Measurements from ENCODE around the gene TRAF2.

DNA sequence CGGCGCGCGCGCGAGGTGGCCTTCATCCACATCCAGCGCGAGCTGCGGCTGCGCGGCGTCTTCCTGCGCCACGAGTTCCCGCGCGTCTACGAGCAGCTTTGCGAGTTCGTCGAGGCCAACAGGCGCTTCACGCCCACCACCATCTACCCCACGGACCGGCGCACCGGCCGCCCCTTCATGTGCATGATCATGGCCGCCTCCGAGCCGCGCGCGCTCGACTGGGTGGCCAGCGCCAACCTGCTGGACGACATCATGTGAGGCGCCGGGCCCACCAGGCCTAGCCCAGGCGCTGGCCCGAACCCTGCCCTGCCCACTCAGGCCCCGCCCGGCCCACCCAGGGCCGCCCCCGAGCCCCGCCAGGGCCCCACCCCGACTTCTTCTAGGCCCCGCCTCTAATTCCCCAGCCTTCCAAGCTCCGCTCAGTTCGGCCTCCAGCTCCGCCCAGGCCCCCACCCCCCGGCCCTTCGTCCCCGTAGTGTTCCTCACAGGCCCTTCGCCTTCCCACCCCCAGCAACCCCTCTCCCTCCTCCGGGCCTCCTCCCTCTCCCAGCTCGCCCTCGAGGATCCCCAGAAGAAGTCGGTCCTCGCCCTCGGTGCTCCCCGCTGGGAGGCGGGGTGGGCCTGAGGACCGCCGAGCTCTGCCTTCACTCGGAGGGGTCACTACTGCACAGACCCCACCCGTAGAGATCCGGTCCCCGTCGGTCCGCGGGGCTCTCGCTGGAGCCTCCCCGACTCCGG, 39.1 kb upstream of the TRAF2 start:
- TF ChIP-seq, protein P1, sequence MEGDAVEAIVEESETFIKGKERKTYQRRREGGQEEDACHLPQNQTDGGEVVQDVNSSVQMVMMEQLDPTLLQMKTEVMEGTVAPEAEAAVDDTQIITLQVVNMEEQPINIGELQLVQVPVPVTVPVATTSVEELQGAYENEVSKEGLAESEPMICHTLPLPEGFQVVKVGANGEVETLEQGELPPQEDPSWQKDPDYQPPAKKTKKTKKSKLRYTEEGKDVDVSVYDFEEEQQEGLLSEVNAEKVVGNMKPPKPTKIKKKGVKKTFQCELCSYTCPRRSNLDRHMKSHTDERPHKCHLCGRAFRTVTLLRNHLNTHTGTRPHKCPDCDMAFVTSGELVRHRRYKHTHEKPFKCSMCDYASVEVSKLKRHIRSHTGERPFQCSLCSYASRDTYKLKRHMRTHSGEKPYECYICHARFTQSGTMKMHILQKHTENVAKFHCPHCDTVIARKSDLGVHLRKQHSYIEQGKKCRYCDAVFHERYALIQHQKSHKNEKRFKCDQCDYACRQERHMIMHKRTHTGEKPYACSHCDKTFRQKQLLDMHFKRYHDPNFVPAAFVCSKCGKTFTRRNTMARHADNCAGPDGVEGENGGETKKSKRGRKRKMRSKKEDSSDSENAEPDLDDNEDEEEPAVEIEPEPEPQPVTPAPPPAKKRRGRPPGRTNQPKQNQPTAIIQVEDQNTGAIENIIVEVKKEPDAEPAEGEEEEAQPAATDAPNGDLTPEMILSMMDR (conservative IDR thresholded peaks at IDR 0.05; ENCODE audit: low read depth, low read length), result no peak
- no peak for TF ChIP-seq EZH2 (IDR thresholded peaks at IDR 0.05; ENCODE audit: borderline replicate concordance, low read depth, low read length, poor library complexity, severe bottlenecking)
